ENCODE data around the gene MATN3. TPM values are rescaled to one million over a fixed set of nuclear protein-coding genes. Genes with fewer than 3 reads are reported as not detected.

The MATN3 gene
- polyA plus RNA-seq, 1 donor = 1.6 TPM

DNA sequence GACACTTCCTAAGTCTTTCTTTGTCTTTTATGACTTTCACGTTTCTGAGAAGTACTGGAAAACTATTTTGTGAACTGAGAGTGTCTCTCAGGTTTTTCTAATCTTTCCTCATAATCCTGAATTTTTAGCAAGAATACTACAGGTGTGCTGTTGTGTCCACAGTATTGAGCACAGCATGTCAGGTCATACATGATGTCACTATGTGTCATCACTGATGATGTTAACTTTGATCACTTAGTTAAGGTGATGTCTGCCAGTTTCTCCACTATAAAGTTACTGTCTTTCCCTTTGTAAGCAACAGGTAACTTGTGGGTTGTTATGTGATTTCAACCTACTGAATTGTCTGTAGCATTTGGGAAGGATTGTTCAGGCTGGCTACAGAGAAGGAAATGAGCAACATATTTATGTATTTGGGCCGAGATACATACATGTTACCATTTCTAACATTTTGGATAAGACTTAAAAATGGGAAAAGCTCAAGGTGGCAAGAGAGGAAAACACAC is 11.1 kb downstream of the MATN3 start:
- DNase-seq (ENCODE audit: low read depth) = no peak

DNA sequence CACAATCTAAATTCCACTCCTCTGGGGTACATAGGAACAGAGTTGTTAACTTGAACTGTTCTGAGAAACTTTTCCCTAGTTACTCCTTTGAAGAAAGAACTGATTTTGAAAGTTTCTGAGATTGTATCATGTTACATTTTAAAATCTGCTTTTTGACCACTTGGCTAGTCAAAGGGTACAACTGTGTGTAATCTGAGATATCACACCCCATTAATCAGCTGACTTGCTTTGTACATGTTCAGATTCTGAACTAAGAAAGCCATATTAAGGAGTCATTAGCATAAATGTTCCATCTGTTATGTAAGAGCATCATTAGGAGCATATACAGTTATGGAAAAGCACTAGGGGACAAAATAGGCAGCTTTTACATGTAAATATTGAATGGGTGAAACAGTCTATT is 18.7 kb downstream of the MATN3 start:
- DNase-seq (ENCODE audit: low read depth) = no peak

GRCh38 chr2:19991895-19992294 is 20.6 kb downstream of the MATN3 start:
- DNase-seq (ENCODE audit: low read depth) = no peak

- DNase-seq (ENCODE audit: low read depth) = no peak
These were observed 22.1 kb downstream of the MATN3 start for GRCh38 chr2:19990416-19990728.

- DNase-seq (ENCODE audit: low read depth) = peak; percentile 28
These were observed 22.6 kb downstream of the MATN3 start, which contains the start of gene WDR35 for GRCh38 chr2:19989667-19990415. Gene WDR35 (minus strand): TSS chr2:19990105. CDS start chr2:19990015, 90 bp downstream.

DNA sequence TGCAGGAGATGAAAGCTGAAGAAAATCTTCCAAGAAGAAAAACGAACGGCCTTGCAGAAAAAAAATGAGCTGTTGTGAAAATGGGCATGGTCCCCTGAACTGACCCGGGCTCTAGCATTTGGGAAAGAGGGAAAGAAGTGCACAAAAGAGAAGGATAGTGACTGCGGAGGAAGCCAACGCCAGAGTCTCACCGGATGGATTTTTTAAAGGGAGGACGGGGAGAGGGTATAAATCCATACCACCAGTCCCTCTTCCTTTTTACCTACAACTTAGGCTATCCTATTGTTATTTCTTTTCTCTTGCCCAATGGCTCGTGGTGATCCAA is 23.2 kb downstream of the MATN3 start:
- DNase-seq (ENCODE audit: low read depth) = no peak

DNA sequence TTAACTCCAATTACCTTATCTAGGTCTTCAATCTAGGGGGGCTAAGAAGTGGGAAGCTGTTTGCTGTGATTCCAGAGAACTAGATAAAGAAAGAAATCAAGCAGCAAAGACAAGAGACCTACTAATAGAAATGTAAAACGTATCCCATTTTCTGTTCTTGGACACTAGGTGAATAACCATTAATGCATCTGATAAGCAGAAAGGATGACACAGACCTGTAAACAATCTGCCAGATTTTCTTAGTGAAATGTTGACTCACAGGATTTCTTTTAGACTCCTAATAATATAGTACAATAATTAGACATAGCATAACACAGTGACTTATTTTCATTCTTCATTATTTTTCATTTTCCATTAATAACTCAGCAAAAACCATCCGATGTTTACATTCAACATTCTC is 23.9 kb downstream of the MATN3 start:
- no peak for DNase-seq (ENCODE audit: low read depth)

DNA sequence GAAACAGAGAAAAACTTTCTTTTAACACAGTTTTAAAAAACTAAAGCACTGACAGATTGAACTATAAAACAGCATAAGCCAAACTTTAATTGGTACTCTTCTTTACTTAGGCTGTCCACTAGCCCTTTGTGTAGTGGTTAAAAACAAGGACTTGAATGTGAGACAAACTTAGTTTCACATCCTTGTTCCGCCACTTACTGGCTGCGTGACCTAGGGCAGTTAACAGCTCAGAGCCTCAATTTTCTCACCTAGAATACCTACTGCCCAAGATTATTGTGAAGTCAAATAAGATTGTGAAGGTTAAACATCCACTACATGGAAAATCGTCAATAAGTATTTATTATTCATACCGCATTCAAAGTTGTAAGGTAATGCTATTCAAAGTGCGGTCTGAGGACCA is 24.5 kb downstream of the MATN3 start:
- no peak for DNase-seq (ENCODE audit: low read depth)

DNA sequence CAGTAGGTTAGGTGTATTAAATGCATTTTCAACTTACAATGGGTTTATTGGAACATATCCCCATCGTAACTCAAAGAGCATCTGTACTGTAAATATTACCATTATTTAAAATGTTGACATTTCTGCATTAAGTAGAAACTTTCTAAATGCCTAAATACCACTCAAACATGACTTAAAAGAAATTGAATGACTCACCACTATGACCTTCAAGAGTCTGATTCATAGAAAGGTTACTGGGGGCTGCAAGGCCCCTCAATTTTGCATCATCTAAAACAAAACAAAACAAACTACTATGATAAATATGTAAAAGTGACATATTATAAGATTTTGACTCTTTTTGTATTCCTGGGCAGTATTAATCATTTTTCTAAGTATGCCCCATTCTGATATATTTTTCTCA is 30.2 kb downstream of the MATN3 start:
- DNase-seq (ENCODE audit: low read depth) = no peak

DNA sequence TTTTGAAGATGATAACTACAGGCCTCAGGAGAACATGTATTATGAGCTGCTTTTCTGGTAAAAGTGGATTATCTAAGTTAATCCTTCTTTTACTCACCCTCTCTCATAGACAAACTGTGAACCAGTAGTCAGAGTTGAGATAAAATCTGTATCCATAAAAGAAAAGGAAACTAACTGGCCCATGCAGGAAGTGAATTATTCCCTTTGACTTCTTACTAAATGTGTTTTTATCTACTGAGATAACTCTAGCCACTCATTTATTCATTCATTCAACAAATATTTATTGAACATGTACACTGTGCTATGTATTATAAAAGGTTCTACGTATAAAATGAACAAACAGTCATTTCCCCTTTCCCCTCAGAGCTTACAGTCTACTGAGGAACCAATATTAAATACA is 32.5 kb downstream of the MATN3 start:
- DNase-seq (ENCODE audit: low read depth) = no peak

- DNase-seq (ENCODE audit: low read depth) = no peak
These were observed 39.0 kb downstream of the MATN3 start for GRCh38 chr2:19973466-19973865.

DNA sequence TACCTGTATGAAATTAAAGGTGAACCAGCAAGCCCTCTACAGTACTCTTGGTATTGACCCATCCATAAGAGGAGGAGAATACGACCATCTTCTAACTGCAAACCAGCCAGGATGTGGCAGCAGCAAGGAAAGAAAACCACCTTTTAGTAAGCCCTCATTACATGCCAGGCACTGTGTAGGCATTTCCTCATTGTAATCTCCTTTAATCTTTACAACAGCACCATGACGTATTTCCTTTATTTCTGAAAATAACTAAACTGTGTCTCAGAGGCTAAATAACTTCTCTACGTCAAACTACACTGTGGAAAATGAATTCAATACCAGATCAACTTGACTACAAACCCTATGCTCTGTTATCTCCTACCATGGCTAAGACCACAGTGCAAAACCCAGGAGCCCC is 40.8 kb downstream of the MATN3 start:
- no peak for DNase-seq (ENCODE audit: low read depth)

DNA sequence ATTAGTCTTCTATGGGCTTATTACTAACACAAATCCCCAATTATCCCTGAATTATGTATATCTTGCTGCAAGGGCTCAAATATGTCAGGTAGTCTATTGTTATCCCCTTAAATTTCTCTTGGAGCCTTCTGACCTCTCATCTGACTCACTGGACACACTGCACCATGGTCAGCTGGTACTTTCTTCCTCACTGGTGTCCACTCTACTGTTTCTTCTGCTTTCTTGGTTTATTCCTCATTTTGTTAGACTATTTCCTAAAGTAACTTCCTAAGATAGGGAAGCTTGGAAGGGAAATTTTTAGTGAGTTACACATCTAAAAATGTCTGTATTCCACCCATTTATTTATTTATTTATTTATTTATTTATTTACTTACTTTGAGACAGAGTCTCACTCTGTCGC is 49.1 kb downstream of the MATN3 start:
- DNase-seq (ENCODE audit: low read depth) = no peak

- DNase-seq (ENCODE audit: low read depth) = peak; percentile 51
These were observed 56.7 kb downstream of the MATN3 start for GRCh38 chr2:19955544-19956422.

GRCh38 chr2:19949071-19949470 is 63.4 kb downstream of the MATN3 start:
- peak; percentile 24 for DNase-seq (ENCODE audit: low read depth)

DNA sequence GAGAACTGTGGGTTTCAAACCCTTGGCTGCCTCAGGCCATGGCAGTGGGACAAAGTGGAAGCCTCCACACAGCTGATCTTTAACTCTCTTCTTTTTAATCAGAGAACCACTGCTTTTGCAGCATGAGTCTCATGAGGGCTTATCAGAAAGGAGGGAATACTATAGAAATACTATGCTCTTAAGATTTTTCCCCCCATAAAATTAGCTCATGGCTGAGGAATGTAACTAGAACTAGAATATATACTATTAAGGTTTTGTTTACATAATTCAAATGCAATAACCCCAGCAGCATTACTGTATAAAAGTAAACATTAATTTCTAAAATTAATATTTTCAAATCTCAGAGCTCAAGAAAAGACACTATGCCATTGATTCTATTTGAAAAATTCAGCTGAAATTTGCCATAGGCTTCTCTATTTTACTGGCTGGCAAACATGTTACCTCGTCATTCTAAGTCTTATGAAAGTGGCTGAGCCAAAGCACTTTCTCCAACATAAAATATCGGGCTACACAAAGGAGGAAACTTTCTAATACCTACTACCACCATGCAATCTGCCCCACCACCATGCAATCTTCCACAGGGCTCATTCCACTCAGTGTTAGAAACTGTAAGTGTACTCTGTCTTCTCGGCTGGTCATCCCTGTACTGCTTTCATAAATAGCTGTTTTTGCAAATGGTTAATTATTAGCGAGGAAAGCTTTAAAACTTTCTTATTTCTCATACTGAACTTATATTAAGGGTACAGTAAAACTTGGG is 65.1 kb downstream of the MATN3 start:
- DNase-seq (ENCODE audit: low read depth) = no peak

DNA sequence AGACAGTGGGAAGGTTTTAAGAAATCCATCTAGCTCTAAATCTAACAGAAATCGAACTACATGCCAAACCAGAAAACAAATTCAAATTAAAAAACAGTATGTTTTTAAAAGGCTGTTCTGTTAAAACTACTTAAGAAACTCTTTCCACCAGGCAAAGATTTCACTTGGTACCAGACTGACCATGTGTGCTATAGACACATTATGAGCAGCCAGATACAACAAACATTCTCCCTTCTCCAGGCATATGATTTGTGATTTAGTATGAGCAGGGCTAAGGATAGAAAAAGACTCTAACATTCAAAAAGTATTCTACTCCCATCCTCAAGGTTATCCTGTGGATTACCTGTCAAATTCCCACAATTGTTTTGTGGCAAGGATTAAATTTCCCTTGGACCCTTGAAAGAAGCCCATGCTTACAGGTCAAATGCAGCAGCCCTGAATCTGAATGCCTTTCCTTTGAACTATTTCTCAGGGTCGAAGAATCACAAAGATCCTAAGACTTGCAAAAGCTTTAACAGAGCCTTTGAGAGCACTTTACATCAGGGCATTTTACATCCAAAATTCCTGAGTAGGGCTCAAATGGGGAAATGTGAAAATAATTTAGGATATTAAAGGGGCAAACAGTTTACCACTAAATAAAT is 68.1 kb downstream of the MATN3 start:
- no peak for DNase-seq (ENCODE audit: low read depth)

DNA sequence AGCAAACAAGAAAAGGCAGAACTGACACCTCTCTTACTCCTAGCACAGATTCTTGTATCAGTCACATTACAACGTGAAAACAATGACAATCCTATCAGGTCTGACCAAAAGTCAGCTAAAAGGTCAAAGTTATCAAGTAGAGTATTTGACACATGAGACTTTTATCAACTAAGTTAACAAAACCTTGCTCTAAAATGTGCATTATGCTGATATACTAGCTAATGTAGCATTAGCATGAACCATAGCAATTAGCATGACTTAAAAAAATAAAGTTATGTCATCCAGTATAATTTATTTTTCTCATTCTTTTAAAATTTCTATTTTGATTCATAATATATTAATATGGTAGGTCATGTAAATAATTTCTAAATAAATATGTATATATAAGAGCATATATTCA is 69.3 kb downstream of the MATN3 start:
- no peak for DNase-seq (ENCODE audit: low read depth)

GRCh38 chr2:19942199-19942598 is 70.3 kb downstream of the MATN3 start:
- no peak for DNase-seq (ENCODE audit: low read depth)

Measured in forelimb muscle (tissue), 1 donor.